GM12874 (cell line): ENCODE measurements around the gene SMIM12.

Experiments
- TF ChIP-seq, protein P1 (sequence below): IDR thresholded peaks from 2 replicates; pipeline ENCODE4 v1.5.1; 2011; ENCODE audit warnings: low read depth, mild to moderate bottlenecking, control low read depth, low read length, moderate library complexity; ENCODE audit not compliant: insufficient read depth

SMIM12 gene

DNA sequence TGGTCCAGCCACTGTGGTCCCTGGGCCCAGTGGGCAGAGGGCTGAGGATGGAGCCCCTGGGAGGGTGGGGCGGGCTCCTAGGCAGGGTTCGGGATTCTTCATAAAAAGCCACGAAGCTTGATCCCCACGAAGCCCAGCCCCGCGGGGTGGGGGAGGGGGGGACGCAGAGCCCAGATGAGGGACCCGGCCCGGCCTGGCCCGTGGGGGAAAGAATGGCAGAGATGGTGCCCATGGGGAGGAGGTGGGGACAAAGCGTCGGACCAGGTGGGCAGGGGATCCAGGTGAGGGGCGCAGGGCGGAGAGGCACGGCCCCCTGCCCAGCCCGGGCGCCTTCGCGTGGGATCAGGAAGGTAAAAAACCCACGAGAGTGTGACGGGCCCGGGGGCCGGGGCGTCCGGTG is 6.0 kb upstream of the SMIM12 start:
- TF ChIP-seq, protein P1, sequence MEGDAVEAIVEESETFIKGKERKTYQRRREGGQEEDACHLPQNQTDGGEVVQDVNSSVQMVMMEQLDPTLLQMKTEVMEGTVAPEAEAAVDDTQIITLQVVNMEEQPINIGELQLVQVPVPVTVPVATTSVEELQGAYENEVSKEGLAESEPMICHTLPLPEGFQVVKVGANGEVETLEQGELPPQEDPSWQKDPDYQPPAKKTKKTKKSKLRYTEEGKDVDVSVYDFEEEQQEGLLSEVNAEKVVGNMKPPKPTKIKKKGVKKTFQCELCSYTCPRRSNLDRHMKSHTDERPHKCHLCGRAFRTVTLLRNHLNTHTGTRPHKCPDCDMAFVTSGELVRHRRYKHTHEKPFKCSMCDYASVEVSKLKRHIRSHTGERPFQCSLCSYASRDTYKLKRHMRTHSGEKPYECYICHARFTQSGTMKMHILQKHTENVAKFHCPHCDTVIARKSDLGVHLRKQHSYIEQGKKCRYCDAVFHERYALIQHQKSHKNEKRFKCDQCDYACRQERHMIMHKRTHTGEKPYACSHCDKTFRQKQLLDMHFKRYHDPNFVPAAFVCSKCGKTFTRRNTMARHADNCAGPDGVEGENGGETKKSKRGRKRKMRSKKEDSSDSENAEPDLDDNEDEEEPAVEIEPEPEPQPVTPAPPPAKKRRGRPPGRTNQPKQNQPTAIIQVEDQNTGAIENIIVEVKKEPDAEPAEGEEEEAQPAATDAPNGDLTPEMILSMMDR: no peak

DNA sequence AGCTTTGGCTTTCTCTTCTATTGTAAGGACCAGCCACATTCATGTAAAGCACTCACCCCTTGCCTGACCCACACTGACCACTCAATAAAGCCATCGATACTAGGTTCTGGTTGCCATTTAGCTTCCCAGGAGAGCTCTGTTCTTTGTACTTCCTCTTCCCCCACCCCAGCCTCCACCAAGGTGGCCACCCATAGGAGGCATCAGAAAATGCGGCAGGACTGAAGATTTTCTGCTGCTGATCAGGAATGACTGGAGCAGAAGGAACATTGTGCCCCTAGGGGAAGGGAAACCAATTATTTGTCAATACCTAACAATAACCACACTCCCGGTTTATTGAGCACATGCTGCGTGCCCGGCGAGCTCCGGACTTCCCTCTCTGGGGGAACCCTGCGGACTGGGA is 5.2 kb upstream of the SMIM12 start:
- TF ChIP-seq, protein P1: no peak

DNA sequence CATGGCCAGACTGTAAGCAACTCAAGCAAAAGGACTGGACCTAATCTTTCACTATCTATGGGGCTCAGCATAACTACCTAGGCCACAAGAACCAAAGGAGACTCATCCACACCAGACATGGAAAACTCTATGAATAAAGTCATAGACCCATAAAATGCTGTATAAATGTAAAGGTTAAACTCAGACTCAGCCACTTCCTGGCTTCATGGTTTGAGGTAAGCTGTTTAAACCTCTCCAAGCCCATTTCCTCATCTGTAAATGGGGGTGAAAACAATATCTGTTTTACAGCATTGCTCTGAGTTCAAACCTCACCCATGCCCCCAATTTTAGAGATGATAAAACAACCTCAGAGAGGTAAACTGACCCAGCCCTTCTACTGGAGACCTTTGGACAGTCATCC is 4.0 kb upstream of the SMIM12 start:
- TF ChIP-seq, protein P1: no peak

DNA sequence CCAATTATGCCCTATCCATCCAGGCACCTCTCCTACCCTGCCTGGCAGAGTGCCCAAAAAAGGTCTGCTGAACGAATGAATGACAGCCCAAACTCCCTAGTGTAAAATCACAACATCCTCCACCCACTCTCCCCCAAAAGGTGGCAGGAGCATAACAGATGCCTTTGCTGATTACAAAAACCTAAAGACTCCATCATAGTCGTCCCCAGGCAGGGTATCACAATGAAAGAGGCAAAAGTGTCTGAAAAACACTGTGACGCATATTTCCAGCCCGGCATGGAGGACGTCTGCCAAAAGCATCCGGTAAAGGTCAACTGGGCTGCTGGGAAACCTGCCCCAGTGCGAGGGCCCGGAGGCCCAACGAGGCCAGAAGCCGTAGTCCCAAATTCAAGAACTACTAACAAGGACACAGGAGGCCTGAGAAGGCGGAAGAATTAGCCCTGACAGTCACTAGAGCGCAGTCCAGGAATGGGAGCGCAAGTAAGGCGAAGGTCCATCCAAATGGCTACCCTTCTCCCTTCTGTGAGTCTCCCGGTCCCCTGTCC is 576 bp downstream of the SMIM12 start:
- TF ChIP-seq, protein P1: no peak

DNA sequence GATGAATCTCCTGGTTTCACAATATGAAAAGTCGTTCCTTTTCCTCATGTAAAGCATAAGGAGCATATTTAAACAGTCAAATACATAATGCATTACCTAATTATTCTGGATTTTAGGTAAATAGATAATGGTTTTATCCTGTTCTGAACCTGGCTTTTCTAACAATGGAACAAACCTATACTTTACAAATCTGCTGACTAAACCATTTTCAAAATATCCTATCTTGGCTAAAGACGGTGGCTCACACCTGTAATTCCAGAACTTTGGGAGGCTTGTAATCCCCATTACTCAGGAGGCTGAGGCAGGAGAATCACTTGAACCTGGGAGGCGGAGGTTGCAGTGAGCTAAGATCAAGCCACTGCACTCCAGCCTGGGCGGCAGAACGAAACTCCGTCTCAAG is 2.9 kb downstream of the SMIM12 start:
- TF ChIP-seq, protein P1: no peak

DNA sequence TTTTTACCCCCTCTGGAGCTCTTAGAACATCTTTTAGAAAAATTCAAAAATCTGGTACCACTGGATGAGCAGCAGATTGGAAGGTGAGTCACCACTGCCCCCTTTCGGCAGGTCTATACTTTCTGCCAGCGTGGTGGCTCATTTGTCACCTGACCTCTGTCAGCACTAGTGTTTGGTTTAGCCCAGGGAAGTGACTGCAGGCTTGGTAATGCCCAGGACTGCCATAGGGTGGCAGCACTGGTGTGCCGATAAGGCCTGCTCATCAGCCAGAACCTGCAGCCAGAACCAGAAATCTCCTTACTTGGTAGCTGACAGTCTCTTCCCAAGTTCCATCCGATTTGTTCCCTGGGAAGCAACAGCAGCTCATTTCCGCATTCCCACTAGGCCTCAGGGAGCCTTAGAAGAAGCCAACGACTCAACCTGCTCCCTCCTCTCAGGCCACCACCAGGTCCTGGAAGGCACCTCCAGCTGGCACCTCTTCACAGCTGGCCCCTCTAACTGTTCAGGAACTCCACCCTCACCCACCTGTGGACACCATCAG is 6.8 kb downstream of the SMIM12 start:
- TF ChIP-seq, protein P1: peak; percentile 93

DNA sequence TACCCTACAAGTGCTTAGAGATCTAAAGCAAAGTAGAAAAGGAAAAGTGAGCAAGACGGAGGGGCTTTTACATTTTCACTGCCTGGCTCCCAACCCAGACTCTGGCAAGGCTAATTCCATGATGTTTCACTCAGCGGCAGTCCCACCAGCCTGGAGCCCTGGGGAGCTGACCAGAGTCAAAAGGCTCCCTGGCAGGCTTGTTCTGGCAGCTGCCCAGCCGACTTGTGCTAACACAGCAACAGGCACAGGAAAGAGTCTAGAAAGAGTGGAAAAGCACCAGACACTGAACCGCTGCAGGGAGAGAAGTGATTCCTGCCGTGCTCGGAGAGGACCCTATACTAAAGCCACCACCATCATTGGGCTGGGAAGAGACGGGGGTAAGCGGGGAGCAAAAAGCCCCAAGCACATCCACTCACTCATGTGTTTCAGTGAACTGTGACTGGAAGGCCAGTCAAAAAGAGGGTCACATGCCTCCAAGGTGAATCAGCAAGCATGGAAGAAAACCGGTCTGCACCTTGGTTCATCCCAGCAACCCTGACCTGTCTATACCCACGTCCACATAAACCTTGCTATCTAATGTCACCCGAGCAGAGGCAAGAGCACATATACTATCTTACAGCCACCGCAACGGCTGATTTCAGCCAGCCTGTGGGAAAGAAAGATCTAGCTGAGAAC is 8.0 kb downstream of the SMIM12 start:
- TF ChIP-seq, protein P1: no peak
